Spleen (tissue), 11 donors: ENCODE results near the gene ITGB6. TPM values are rescaled to one million over a fixed set of nuclear protein-coding genes. Genes with fewer than 3 reads are reported as not detected.

ENCODE experiments used
- DNase-seq: peaks from one replicate; pipeline ENCODE4 v3.0.0-alpha.2; 2020
- H3K27ac ChIP-seq, 8 donors: fragments of 200-600 bp; sonication (generic) in 7 of 8; 1 replicate in 4 of 8; 2 replicates in 4 of 8; pipeline versions ENCODE4 v1.5.0 to v1.8.0; 2016 to 2021; ENCODE audit warnings: inconsistent platforms in 4 of 8, mild to moderate bottlenecking in 4 of 8, moderate library complexity in 1 of 8
- H3K27me3 ChIP-seq, 7 donors: fragments of 200-600 bp; sonication (generic) in 6 of 7; replicated peaks in 1 of 7; 1 replicate in 4 of 7; 2 replicates in 3 of 7; pipeline versions ENCODE4 v1.5.0 to v1.8.0; 2016 to 2021; ENCODE audit warnings: inconsistent platforms in 3 of 7, mild to moderate bottlenecking in 1 of 7
- H3K36me3 ChIP-seq, 6 donors: fragments of 200-600 bp; sonication (generic) in 5 of 6; 1 replicate in 4 of 6; 2 replicates in 2 of 6; pipeline versions ENCODE4 v1.5.0 to v1.8.0; 2016 to 2021; ENCODE audit warnings: inconsistent platforms in 2 of 6
- H3K4me1 ChIP-seq, 6 donors: fragments of 200-600 bp; sonication (generic) in 5 of 6; 1 replicate in 3 of 6; 2 replicates in 3 of 6; pipeline versions ENCODE4 v1.5.0 to v1.8.0; 2016 to 2021; ENCODE audit warnings: inconsistent platforms in 3 of 6
- H3K4me3 ChIP-seq, 8 donors: fragments of 200-600 bp; sonication (generic) in 7 of 8; 1 replicate in 4 of 8; 2 replicates in 4 of 8; pipeline versions ENCODE4 v1.5.0 to v1.8.0; 2016 to 2021; ENCODE audit warnings: inconsistent platforms in 4 of 8, mild to moderate bottlenecking in 4 of 8, moderate library complexity in 2 of 8
- H3K9me3 ChIP-seq, 8 donors: fragments of 200-600 bp; sonication (generic) in 7 of 8; 1 replicate in 4 of 8; 2 replicates in 4 of 8; pipeline versions ENCODE4 v1.5.0 to v1.8.0; 2016 to 2021; ENCODE audit warnings: inconsistent platforms in 4 of 8
- POLR2A ChIP-seq, 3 donors: fragments of 450-650 bp; IDR thresholded peaks; one replicate each; pipeline ENCODE4 v1.5.1; 2017; ENCODE audit warnings: antibody characterized with exemption in 3 of 3, mild to moderate bottlenecking in 1 of 3
- POLR2AphosphoS5 ChIP-seq, 3 donors: sonication (generic); formaldehyde crosslinking; IDR thresholded peaks; one replicate each; pipeline ENCODE4 v1.5.1; 2017; ENCODE audit warnings: antibody characterized with exemption in 3 of 3
- WGBS, 5 donors: extraction: QIAGEN DNeasy Blood & Tissue Kit in 3 of 5; methylation state at CpG; one replicate each; pipeline versions ENCODE4 v1.1.5 to v1.1.7; 2013 to 2018; 5-methylcytosine and 5-hydroxymethylcytosine counted together
- intact Hi-C: fragments of 100-400 bp; cut with DNase I; formaldehyde crosslinking; loops from one replicate; pipeline ENCODE4 v1.15.0; 2023; ENCODE audit warnings: low total_unique reads
- polyA plus RNA-seq, 3 donors: library from polyadenylated mRNA; stranded (reverse); fragments of 200-250 nt; gene quantifications; one replicate each; pipeline ENCODE4 v1.2.1, GENCODE V29; 2013
- total RNA-seq, 7 donors: library from RNA; depleted of rRNA in 3 of 7; stranded (reverse); fragments of >200 nt in 3 of 7; fragmentation: NEBNext Ultra II Directional in 4 of 7; extraction: Animal tissue kit (Norgen Biotek cat#: 25700) in 4 of 7; gene quantifications; one replicate each; pipeline versions ENCODE4 v1.1.0 to v1.2.1, GENCODE V29; 2016 to 2021
- TF ChIP-seq, protein P1 (sequence below), 11 experiments: fragments of 200-600 bp in 7 of 11; fragments of 450-650 bp in 4 of 11; sonication (generic) in 4 of 11; IDR thresholded peaks in 8 of 11; conservative IDR thresholded peaks in 3 of 11; 1 replicate in 7 of 11; 2 replicates in 4 of 11; pipeline versions ENCODE4 v1.4.0 to v1.8.0; 2016 to 2021; ENCODE audit warnings: antibody characterized with exemption in 11 of 11, inconsistent platforms in 4 of 11, mild to moderate bottlenecking in 1 of 11
- donor health status: healthy with polysubstance abuse.
- donor health status: DM: no; HTN: no; CAD: no; lungs with moderate emphysema.
- donor health status: DM: no; HTN: no; CAD: no.
- donor health status: Bipolar disorder and iron deficiency.
- donor health status: healthy.
- donor health status: DM: no; HTN: no; CAD: no.
- donor health status: DM: yes; HTN: yes; CAD: no.

The ITGB6 gene
- total and polyA plus RNA-seq, 10 donors: 0.02 TPM; not detected in 9

DNA sequence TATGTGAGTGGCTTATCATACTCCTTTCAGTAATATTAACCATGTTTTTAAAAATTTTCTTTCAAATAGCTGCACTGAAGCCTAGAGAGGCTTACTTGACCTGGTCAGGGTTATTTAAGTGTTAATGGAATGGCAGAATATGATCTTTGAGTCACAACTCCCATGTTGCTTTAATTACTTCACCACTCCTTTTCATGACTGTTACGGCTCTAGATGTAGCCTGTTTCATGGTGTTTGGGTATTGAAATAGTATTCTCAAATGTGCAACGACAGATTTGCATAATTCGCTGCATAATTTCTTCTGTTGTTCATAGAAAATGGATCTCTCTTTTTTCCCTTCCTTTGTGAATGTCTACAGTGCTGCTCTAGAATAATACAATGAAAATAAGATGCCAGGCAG, 86.1 kb downstream of the ITGB6 start:
- no peak overlapping the region for H3K27ac ChIP-seq
- no peaks in the 10 kb centered on the region for H3K36me3 ChIP-seq
- no peak for DNase-seq
- peaks cover 0 to 4% (median 0%) of the 10 kb centered on the region in 6 donors for H3K4me1 ChIP-seq
- intact Hi-C loops: loop anchor here (5.0 kb wide), 1 partner anchor 98 kb away; no protein-coding TSS in a partner anchor
- TF ChIP-seq POLR2AphosphoS5 (IDR thresholded peaks at IDR 0.05) (no peak), POLR2A (IDR thresholded peaks at IDR 0.05) (no peak)
- TF ChIP-seq, protein P1, sequence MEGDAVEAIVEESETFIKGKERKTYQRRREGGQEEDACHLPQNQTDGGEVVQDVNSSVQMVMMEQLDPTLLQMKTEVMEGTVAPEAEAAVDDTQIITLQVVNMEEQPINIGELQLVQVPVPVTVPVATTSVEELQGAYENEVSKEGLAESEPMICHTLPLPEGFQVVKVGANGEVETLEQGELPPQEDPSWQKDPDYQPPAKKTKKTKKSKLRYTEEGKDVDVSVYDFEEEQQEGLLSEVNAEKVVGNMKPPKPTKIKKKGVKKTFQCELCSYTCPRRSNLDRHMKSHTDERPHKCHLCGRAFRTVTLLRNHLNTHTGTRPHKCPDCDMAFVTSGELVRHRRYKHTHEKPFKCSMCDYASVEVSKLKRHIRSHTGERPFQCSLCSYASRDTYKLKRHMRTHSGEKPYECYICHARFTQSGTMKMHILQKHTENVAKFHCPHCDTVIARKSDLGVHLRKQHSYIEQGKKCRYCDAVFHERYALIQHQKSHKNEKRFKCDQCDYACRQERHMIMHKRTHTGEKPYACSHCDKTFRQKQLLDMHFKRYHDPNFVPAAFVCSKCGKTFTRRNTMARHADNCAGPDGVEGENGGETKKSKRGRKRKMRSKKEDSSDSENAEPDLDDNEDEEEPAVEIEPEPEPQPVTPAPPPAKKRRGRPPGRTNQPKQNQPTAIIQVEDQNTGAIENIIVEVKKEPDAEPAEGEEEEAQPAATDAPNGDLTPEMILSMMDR (IDR thresholded peaks at IDR 0.05 in 8 of 11, conservative IDR thresholded peaks at IDR 0.05 in 3 of 11): no peak
- no peak overlapping the region for H3K4me3 ChIP-seq
- H3K9me3 ChIP-seq: no peaks in the 10 kb centered on the region
- H3K27me3 ChIP-seq: peaks cover 0 to 6% (median 0%) of the 10 kb centered on the region in 7 donors
- WGBS, 5 donors: 89 to 93% (median 92%) methylated on average over 3 of the region's 3 CpGs

GRCh38 chr2:160111951-160112798, 87.9 kb downstream of the ITGB6 start:
- intact Hi-C loops: loop anchor here (5.0 kb wide), 1 partner anchor 100 kb away; no protein-coding TSS in a partner anchor
- Histone ChIP-seq H3K9me3 (no peaks in the 10 kb centered on the region), H3K4me1 (peaks cover 0 to 4% (median 0%) of the 10 kb centered on the region in 6 donors), H3K4me3 (no peak overlapping the region), H3K36me3 (no peaks in the 10 kb centered on the region), H3K27me3 (peaks cover 0 to 6% (median 0%) of the 10 kb centered on the region in 7 donors), H3K27ac (no peak overlapping the region)
- TF ChIP-seq, protein P1 (IDR thresholded peaks at IDR 0.05 in 8 of 11, conservative IDR thresholded peaks at IDR 0.05 in 3 of 11): no peak
- no peak for TF ChIP-seq POLR2A (IDR thresholded peaks at IDR 0.05)
- TF ChIP-seq POLR2AphosphoS5 (IDR thresholded peaks at IDR 0.05): no peak
- DNase-seq: no peak
- 65 to 82% (median 75%) methylated on average over 8 of the region's 8 CpGs for WGBS, 5 donors

GRCh38 chr2:160110674-160111239, 89.3 kb downstream of the ITGB6 start:
- peaks cover 0 to 6% (median 0%) of the 10 kb centered on the region in 7 donors for H3K27me3 ChIP-seq
- no peak overlapping the region for H3K4me3 ChIP-seq
- intact Hi-C loops: loop anchor here (5.0 kb wide), 1 partner anchor 102 kb away; no protein-coding TSS in a partner anchor
- no peak overlapping the region for H3K27ac ChIP-seq
- TF ChIP-seq POLR2AphosphoS5 (IDR thresholded peaks at IDR 0.05) (no peak), POLR2A (IDR thresholded peaks at IDR 0.05) (no peak)
- TF ChIP-seq, protein P1 (IDR thresholded peaks at IDR 0.05 in 8 of 11, conservative IDR thresholded peaks at IDR 0.05 in 3 of 11): no peak
- no peaks in the 10 kb centered on the region for H3K9me3 ChIP-seq
- peaks cover 0 to 4% (median 0%) of the 10 kb centered on the region in 6 donors for H3K4me1 ChIP-seq
- H3K36me3 ChIP-seq: no peaks in the 10 kb centered on the region
- 79 to 91% (median 85%) methylated on average over 7 of the region's 7 CpGs for WGBS, 5 donors
- DNase-seq: no peak
